IPS-15b (cell line): ENCODE measurements around the gene MREG.
"Not testable (repeated sequence)": the region's sequence is repeated elsewhere in the genome, so short reads cannot be mapped to it uniquely, and the experiment has no call there.

Experiments
- H3K27me3 ChIP-seq: one replicate; pipeline ENCODE4 v1.6.1; 2013; ENCODE audit warnings: low read length; ENCODE audit not compliant: control insufficient read depth, insufficient read depth
- H3K36me3 ChIP-seq: one replicate; pipeline ENCODE4 v1.6.1; 2013; ENCODE audit warnings: low read length; ENCODE audit not compliant: control insufficient read depth, insufficient read depth
- H3K4me1 ChIP-seq: one replicate; pipeline ENCODE4 v1.6.1; 2013; ENCODE audit warnings: mild to moderate bottlenecking, low read length; ENCODE audit not compliant: control insufficient read depth, insufficient read depth
- H3K4me3 ChIP-seq: one replicate; pipeline ENCODE4 v1.5.1; 2013; ENCODE audit warnings: low read depth, low read length
- H3K9ac ChIP-seq: one replicate; pipeline ENCODE4 v1.6.1; 2013; ENCODE audit warnings: low read depth, mild to moderate bottlenecking, low read length
- H3K9me3 ChIP-seq: one replicate; pipeline ENCODE4 v1.6.1; 2013; ENCODE audit warnings: mild to moderate bottlenecking, low read length; ENCODE audit not compliant: control insufficient read depth, insufficient read depth

Gene MREG

GRCh38 chr2:215946586-215946985 is 66.8 kb downstream of the MREG start:
- no peaks in the 10 kb centered on the region for H3K27me3 ChIP-seq
- no peak overlapping the region for H3K9ac ChIP-seq
- H3K4me1 ChIP-seq, result no peaks in the 10 kb centered on the region
- H3K36me3 ChIP-seq, result peaks cover 6% of the 10 kb centered on the region
- H3K9me3 ChIP-seq, result no peaks in the 10 kb centered on the region
- no peak overlapping the region for H3K4me3 ChIP-seq

DNA sequence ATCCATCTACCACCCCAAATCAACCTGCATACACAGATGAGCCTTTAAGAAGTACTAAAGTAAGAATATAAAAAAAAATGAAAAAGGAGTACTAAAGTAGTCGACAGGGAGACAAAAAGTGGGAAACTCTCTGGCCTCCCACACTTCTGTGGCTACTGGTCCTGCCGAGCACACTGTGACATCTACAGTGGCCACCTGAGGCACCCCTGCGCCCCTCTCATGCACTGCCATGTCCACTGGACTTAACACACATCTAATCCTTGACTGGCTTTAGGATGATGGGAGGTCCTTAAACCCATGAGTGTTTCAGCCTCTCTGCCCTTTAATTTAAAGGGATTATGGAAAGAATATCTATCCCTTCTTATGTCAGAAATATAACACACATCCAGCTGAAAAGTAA is 71.2 kb downstream of the MREG start:
- H3K36me3 ChIP-seq, result peaks cover 6% of the 10 kb centered on the region
- H3K27me3 ChIP-seq, result no peaks in the 10 kb centered on the region
- no peaks in the 10 kb centered on the region for H3K9me3 ChIP-seq
- no peak overlapping the region for H3K9ac ChIP-seq
- no peak overlapping the region for H3K4me3 ChIP-seq
- peaks cover 5% of the 10 kb centered on the region for H3K4me1 ChIP-seq

GRCh38 chr2:215941726-215942125 is 71.6 kb downstream of the MREG start:
- Histone ChIP-seq H3K27me3 (no peaks in the 10 kb centered on the region), H3K4me3 (no peak overlapping the region), H3K9ac (no peak overlapping the region), H3K9me3 (no peaks in the 10 kb centered on the region), H3K36me3 (peaks cover 6% of the 10 kb centered on the region), H3K4me1 (peaks cover 5% of the 10 kb centered on the region)

GRCh38 chr2:215940645-215941184 is 72.6 kb downstream of the MREG start:
- Histone ChIP-seq H3K27me3 (no peaks in the 10 kb centered on the region), H3K9ac (no peak overlapping the region), H3K9me3 (no peaks in the 10 kb centered on the region), H3K4me3 (no peak overlapping the region), H3K36me3 (peaks cover 6% of the 10 kb centered on the region), H3K4me1 (peaks cover 5% of the 10 kb centered on the region)

- H3K9ac ChIP-seq, result no peak overlapping the region
- H3K4me3 ChIP-seq, result no peak overlapping the region
- H3K36me3 ChIP-seq, result no peaks in the 10 kb centered on the region
- H3K9me3 ChIP-seq, result no peaks in the 10 kb centered on the region
- H3K27me3 ChIP-seq, result no peaks in the 10 kb centered on the region
- H3K4me1 ChIP-seq, result peaks cover 5% of the 10 kb centered on the region
Observed at GRCh38 chr2:215937190-215937589, 76.2 kb downstream of the MREG start.

DNA sequence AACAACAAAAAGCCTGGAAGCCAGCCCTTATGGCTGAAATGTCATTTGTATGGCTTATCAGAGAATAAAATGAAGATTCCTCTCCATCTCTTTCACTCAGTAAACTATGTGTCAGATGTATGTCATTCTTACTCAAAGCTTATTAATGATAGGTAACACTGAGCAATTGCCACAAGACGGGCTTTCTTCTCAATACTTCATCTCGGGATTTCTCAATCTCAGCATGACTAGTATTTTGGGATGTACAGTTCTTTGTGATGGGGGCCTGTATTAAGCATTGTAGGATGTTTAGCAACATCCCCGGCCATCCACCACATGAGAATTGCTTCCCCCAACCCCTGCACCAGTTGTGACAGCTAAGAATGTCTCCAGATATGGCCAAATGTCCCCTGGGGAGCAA is 80.2 kb downstream of the MREG start:
- peaks cover 3% of the 10 kb centered on the region for H3K36me3 ChIP-seq
- H3K9ac ChIP-seq, result no peak overlapping the region
- peaks cover 16% of the 10 kb centered on the region for H3K4me1 ChIP-seq
- H3K9me3 ChIP-seq, result no peaks in the 10 kb centered on the region
- no peaks in the 10 kb centered on the region for H3K27me3 ChIP-seq
- H3K4me3 ChIP-seq, result no peak overlapping the region

DNA sequence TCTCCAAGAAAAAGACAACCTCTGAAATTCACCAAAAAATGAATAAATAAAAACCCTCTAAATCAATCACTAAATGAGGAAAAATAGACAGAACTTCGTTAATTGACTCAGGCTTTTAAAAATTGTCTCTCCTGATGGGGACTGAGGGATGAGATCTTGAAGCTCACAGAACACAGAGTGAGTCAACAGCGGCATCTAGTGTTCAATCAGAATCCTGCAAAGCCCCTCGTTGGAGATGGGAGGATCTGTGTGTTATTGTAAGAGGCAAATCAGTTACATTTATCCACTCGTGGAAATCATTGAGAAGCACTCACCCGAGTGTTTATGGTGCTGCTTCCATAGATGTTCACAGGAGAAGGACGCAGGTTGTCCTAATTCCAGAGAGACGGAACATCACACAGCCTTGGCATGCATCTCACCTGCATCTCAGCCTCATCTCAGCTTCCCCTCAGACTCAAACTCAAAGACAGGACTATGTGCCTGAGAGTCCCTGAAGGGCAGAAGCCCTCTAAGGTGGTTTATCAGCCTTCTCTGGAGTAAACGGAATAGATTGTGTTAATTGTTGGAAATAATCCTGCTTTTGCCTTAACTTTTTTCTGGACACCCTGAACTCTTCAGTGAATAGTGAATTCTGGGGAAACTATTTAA is 82.0 kb downstream of the MREG start:
- Histone ChIP-seq H3K4me3 (no peak overlapping the region), H3K9me3 (no peaks in the 10 kb centered on the region), H3K9ac (no peak overlapping the region), H3K27me3 (no peaks in the 10 kb centered on the region), H3K4me1 (peaks cover 18% of the 10 kb centered on the region), H3K36me3 (peaks cover 6% of the 10 kb centered on the region)

- no peaks in the 10 kb centered on the region for H3K9me3 ChIP-seq
- H3K4me1 ChIP-seq, result peaks cover 18% of the 10 kb centered on the region
- H3K9ac ChIP-seq, result no peak overlapping the region
- H3K36me3 ChIP-seq, result peaks cover 6% of the 10 kb centered on the region
- no peak overlapping the region for H3K4me3 ChIP-seq
- no peaks in the 10 kb centered on the region for H3K27me3 ChIP-seq
Observed at GRCh38 chr2:215930505-215931253, 82.7 kb downstream of the MREG start.

DNA sequence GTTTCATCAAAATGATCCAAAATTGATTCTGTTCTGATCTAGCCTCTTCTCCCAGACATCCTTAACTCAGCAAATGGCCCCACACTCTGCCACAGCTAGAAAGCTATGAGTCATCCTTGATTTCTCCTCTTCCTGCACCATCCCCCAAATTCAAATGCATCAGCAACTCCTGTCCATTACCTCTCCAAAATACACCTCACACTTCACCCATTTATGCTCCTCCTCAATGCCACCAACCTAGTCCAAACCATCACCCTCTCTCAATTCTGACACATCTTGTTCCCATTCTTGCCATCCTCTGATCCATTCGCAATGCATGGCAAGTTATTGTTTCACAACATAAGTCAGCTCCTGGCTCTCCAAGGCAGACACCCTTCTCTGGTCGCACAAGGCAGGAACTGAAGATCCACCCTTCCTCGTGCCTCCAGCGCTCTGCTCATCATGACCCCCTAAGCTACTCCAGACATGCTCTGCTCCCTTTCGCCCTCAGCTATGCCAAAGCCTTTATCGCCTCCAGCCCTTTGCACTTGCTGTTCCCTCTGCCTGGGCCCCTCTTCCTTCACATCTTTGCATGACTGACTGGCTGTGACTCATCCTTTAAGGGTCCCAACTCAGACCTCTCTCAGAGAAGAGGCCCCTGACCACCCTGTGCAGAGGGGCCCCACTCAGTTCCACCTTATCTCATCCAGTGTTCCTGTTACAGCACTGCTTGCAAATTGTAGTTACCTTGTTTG is 83.6 kb downstream of the MREG start:
- no peak overlapping the region for H3K4me3 ChIP-seq
- peaks cover 18% of the 10 kb centered on the region for H3K4me1 ChIP-seq
- H3K9ac ChIP-seq, result no peak overlapping the region
- no peaks in the 10 kb centered on the region for H3K27me3 ChIP-seq
- H3K9me3 ChIP-seq, result no peaks in the 10 kb centered on the region
- H3K36me3 ChIP-seq, result peaks cover 10% of the 10 kb centered on the region

DNA sequence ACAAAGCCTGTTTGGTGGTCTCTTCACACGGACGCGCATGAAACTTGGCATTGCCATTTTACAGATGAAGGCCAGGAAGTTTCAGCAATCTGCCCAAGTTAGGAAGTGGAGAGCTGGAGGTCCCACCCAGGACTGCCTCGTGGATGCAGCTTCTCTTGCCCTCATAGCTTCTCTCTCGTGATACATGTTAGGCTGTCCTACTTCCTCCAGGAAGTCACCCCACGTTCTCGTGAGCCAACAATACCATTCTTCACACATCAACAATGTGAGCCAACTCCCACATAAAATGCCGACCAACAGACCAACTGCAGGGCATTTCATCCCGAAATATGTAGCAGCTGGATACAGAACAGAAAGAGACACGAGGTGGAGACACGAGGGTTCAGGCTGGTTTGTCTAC is 85.3 kb downstream of the MREG start:
- Histone ChIP-seq H3K9ac (no peak overlapping the region), H3K27me3 (no peaks in the 10 kb centered on the region), H3K4me3 (peak overlapping the region; percentile 13), H3K4me1 (peaks cover 18% of the 10 kb centered on the region), H3K9me3 (no peaks in the 10 kb centered on the region), H3K36me3 (peaks cover 12% of the 10 kb centered on the region)

DNA sequence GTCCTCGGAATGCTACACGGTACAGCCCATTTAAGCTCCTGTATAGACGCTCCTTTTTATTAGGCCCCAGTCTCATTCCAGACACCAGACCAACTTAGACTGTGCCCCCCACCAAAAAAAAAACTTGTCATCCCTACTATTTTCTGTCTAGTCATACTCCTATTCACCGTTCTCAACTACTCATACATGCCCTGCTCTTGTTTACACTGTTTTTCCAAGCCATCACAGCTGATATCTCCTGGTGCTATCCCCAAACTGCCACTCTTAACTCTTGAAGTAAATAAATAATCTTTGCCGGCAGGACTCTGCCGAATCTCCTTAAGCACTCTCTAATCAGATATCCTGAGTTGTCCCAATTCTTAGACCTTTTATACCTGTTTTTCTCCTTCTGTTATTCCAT is 86.4 kb downstream of the MREG start:
- H3K4me1 ChIP-seq, result peaks cover 19% of the 10 kb centered on the region
- not testable (repeated sequence) for H3K4me3 ChIP-seq, H3K9me3 ChIP-seq, H3K27me3 ChIP-seq, H3K9ac ChIP-seq
- peaks cover 12% of the 10 kb centered on the region for H3K36me3 ChIP-seq
